HG03039 (cell line): ENCODE measurements around the gene GPS1.

Experiments
- ATAC-seq: cut with Tn5 transposase; IDR thresholded peaks from one replicate; pipeline ENCODE4 v1.9.1; 2021; ENCODE audit warnings: mild to moderate bottlenecking, moderate library complexity; ENCODE audit not compliant: unreplicated experiment

The GPS1 gene

DNA sequence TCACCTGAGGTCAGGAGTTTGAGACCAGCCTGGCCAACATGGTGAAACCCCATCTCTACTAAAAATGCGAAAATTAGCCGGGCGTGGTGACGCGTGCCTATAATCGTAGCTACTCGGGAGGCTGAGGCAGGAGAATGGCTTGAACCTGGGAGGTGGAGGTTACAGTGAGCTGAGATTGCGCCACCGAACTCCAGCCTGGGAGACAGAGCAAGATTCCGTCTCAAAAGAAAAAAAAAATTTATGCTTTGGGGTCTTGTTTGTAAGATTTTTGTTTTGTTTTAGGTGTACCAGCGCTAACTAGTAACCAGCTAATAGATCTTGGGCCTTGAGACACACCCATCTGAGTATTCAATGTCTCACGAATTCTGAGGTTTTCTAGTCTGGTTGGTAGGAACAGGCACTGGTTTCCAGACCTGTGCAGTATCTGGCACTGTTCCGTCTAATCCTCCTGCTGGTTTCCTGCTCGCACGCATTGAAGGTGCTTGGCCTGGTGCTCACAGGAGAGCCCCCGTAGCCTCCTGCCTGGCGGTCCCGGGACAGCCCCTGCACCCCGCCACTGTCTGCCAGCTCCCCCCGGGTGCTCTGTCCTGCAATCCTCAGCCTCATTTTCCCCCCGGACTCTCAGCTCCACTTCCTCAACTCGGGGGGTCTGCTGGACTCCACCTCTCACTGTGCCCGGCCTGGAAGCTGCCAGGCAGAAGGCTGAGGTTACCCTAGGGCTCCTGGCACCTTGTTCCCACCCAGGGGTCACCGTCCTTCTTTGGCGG lies 24.5 kb downstream of the GPS1 start:
- no peak for ATAC-seq

DNA sequence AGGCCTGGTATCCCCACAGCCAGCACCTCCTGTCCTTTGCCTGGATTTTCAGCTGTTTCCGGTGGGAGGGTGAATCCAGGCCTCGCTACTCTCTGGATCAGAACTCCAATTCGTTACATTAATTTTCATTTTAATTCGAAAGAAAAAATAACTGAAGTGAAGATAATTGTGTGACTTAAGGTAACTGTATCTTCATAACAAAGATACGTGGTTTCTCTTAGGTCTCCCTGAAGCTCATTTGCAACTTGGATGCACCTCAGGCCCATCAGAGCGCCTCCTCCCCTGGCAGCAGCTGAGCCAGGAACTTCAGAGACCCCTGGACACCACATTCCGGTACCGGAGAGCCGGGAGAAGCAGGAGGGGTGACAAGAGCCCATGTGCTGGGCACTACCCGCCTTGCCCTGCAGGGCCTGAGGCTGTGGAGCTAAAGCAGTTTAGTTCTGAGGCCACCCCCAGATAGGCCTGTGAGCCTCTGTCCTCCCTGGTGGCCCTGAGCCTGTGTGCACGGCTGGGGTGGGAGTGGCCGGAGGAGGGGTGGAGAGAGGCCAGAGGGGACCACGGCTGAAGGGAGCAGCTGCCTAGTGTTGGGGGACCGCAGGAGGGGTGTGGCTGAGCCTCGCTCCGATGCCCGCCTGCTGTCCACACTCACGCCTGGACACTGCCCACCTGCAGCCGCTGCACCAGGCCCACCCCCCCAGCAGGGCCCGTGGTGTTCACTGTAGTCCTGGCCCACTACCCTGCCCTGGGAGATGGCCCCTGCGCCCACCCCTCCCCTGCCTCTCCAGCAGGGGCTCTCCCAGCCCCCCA lies 25.3 kb downstream of the GPS1 start:
- ATAC-seq = no peak

DNA sequence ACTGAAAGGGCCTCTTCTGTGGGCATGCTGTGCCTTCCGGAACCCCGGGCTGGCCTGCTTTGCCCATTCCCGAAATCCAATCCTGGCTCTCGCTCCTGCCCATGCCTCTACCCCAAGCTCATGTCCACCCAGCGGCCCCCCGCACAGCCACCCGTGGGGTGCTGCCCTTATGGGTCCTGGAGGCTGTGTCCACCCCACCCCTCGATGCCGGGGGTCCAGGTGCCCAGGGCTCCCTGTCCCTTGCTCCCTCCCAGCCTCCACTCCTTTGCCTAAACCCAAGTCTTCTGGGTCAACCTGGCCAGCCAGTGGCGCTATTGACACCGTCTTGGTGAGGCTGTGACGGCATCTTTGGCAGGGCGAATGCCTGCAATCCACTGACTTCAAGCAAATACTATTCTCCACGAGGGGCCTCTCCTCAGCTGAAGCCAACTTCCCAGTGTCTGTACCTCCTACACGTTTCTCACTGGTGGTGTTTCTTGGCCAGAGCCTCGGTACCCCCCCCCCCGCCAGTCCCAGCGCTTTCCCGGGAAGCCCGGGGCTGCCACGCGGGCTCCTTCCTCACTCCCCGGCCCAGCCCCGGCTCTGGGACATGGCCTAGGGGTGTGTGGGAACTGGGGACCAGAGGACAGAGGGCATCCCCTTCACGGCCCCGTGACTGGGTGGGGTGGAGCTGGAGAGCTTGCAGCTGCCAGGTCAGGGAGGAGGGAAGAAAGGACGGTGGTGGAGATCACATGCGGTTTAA lies 26.1 kb downstream of the GPS1 start:
- no peak for ATAC-seq

DNA sequence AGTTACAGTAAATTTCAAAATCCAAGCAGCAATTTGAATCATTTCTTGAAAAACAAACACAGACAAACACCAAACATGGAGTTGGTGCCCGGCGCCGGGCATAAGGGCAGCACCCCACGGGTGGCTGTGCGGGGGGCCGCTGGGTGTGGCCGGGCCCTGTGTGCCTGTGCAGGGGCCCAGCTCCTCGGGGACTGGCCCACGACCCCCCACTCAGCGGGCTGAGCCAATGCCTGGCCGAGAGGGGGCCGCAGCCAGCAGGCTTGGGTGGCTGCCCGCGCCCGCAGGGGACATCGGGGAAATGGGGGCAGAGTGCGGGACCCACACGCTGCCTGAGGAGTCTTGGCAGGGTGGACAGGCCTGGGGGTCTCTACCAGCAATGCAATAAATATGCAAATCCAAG lies 26.7 kb downstream of the GPS1 start:
- no peak for ATAC-seq

DNA sequence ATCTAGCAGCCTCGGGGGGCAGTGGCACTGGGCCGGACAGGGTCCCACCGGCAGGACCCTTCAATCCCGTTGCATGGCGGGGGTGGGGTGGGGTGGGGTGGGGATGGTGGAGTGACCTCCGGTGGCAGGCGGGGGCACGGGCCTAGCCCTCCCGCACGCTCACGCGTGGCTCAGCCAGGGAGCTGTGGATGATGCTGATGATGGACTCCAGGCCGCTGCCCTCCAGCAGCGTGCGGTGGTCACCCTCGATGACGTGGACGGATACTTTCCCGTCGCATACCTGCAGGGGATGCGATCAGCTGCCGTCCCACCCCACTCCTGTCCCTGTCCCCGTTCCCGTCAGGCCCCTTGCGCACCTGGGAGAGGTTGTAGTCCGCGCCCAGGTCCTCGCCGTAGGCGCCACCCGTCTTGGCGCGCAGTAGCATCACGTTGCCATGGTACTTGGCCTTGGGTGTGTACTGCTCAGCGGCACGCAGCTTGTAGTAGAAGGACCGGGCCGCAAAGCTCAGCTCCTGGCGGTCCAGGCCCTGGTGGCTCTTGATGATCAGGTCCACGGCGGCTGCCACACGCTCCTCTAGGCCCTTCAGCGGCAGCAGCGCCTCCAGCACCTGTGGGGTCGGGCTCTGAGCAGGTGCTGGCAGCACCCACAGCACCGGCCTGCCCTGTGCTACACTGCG lies 27.4 kb downstream of the GPS1 start:
- no peak for ATAC-seq

DNA sequence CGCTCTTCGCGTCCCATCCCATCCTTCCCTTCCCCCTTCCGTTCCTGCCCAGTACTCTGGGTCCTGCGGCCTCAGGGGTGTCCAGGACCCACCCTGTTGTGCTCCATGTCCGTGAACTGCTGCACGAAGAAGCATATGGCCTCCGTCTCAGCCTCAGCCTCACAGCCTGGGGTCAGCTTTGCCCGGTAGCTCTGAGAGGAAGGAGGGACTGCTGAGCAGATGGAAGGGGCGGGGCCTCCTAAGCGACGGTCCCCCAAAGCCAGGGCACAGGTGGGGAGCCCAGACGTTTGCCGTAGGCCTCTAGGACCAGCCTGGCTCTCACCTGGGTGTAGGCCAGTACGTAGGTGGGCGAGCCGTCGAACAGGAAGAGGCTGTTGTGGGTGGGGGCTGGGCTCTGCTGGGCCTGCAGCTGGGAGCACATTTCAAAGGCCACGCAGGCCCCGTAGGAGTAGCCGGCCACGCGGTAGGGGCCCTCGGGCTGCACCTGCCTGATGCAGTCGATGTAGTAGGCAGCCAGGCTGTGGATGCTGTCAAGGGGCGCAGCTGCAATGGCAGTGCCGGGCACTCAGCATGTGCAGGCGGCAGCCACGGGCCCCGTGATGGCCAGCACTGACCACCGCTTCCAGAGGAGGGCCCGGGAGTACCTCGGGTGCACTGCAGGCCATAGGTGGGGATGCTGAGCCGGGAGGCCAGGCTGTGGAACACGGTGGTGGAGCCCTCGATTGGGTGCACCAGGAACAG lies 28.5 kb downstream of the GPS1 start:
- ATAC-seq = no peak

DNA sequence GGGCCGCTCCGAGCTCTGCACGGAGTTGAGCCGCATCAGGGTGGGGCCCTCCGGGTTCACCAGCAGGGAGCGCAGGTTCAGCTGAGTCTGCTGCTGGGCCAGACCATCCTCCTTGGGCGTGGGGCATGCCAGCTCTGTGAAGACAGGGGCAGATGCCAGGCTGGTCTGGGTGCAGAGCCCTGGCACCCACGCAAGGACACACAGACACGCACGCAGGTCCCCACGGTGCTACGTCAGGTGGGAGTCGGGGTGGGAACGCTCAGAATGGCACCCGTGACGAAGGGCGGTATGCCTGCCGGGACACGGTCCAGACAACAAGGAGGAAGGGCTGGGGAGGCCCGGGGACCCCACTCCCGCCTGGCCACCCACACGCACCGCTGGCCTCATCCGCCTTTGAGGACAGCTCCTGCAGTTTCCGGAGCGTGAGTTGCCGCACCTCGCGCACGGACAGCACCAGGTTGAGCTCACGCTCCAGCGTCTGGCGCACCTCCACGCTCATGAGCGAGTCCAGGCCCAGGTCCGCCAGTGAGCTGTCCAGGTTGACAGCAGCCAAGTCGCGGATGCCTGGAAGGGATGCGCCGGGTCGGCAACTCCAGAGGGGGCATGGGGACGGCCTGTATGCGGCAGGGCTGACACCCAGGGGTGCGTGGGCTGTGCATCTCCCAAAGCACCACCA lies 29.2 kb downstream of the GPS1 start:
- ATAC-seq = no peak

DNA sequence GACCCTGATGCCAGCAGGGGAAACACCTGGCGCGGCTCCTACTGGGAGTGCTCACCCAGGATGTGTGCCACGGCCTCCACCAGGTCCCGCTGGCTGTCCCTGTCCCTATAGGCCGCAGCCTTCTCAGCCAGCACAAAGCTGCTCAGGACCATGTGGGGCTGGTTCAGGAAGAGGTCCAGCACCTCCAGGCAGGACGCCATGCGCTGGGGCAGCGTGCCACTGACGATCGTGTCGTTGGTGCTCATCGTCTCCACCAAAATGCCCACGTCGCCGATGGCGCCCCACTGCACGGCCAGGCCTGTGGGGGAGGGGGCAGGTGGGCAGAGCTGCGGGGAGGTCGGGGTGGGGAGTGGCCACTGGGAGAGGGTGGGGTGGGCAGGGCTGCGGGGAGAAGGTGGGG lies 29.8 kb downstream of the GPS1 start:
- ATAC-seq = no peak

DNA sequence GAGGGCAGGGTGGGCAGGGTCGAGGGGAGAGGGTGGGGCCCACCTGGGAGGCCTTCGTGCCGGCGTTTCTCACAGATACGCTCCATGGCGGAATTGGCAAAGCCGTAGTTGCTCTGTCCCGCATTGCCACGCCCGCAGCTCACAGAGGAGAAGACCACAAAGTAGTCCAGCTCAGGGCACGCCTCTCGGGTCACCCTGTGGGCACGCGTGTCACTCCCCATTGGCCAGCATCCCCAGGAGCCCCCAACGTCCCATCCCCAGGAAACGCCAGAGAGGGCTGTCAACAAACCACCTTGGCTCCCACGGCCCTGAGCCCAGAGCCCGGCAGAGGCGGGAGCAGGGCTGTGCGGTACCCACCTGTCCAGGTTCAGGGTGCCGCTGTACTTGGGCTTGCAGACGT lies 30.3 kb downstream of the GPS1 start:
- ATAC-seq = no peak

DNA sequence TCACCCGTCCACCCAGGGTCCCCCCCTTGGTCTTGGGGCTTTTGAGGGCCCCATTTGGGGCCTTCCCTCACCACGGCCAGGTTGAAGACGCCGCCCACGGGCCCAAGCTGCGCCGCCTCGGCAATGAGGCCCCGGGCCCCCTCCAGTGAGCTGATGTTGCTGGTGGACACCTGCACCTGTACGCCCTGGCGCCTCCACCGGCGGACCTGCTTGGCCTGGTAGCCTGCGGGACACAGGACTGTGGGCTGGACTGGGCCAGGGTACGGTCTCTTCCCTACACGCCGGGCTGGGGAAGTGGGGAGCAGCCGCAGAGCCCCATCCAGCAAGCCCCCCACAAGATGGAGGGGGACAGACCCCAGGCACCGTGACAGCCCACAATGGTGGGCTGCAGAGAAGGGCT lies 30.8 kb downstream of the GPS1 start:
- no peak for ATAC-seq

DNA sequence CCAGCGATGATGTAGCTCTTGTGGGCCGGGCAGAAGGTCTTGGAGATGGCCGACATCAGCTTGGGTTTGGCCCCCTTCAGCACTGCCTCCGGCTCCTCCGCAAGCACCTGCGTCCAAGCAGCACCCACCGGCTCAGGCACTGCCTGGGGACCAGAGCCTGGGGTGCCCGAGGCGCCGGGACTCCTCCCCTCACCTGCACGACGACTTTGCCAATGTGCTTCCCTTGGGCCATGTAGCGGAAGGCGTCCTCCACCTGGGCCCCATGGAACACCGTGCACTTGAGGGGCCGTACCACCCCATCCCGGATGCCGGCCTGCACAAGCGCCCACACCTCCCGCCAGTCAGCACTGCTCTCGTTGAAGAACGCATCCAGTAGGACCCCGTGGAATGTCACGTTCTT lies 31.3 kb downstream of the GPS1 start:
- ATAC-seq = no peak

DNA sequence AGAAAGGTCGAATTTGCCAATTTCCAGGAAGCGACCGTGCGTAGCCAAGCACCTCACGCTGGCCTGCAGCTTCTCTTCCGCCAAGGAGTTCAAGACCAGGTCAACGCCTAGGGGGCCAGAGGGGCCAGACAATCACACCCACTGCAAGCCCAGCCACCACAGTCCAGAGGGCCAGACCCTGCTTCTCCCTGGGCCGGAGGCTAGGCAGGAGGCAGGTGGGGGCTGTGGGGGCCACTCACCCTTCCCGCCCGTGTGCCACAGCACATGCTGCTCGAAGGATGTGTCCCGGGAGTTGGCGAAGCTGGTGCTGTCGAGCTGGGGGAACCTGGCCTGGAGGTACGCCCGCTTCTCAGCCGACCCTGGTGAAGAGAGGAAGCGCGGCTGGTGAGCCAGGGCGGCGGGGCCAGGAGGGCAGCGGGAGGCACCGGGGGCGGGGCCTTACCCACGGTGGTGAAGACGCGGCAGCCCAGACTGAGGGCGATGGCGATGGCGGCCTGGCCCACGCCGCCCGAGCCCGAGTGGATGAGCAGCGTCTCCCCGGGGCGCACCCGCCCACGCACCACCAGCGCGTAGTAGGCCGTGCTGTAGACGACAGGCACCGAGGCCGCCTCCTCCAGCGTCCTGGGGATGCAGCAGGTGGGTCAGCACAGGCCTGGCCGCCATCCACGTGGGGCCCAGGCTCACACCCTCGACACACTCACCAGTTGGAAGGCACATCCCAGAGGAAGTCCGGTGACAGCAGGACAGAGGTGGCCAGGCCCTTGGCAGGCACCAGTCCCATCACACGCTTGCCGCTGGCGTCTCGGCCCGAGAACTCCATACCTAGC lies 32.0 kb downstream of the GPS1 start:
- ATAC-seq = no peak

DNA sequence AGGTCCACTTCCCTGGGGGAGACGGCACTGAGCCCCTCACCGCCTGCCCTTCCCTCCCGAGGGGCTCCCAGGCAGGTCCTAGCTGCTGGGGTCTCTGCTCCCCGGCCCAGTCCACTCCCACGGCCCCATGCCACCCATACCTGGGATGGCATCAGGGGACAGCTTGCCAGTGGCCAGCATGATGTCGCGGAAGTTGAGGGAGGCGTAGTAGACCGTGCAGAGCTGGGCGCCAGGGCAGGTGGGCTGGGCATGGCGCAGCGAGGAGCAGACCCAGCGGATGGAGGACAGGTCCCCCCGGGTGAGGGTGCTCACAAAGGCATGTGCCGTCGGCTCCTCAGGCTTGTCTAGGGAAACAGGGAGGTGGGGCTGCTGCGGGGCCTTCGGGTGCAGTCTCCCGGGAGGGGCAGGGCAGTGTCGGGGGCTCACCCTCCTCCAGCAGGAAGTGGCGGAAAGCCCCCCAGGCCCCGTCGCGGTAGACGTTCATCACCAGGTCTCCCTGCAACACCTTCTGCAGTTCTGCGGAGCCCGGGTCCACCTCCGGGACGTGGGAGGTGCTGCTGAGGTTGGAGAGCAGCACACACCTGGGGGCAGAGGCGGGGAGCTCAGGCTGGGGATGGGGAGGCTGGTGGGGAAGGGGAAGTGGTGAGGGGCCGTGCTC lies 32.8 kb downstream of the GPS1 start:
- ATAC-seq = no peak

DNA sequence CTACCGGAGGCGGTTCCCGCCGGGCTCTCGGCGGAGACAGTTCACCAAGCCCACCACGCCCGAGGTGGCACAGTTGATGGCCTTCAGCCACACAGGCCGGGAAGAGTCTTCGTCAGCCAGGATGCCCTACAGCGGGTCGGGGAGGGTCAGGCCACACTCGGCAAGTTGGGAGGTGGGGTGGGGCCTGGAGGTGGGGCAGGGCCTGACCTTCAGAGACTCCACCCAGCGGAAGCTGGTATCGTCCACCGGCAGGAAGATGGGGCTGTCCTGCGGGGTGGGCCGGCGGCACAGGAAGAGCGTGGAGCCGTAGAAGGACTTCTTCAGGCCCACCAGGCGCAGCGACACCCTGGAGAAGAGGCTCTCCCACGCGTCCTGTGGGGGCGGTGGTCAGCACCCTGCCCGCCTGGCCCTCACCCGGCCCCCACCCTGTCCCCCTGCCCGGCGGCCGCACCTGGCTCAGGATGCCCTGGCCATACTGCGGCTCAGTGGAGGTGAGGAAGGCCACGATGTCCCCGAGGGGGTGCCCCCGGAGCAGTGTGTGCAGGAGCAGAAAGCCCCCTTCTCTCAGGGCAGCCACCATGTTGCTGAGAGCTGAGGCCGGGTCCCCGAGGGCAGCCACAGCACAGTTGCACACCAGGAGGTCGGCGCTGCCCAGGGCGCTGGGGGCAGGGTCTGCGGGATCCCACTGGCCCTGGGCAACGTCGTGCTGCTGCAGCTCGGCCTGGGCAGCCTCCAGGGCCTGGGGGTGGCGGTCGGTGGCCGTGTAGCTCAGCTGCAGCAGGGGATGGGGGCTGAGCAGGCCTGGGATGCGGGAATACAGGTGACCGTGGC lies 33.5 kb downstream of the GPS1 start:
- ATAC-seq = no peak

DNA sequence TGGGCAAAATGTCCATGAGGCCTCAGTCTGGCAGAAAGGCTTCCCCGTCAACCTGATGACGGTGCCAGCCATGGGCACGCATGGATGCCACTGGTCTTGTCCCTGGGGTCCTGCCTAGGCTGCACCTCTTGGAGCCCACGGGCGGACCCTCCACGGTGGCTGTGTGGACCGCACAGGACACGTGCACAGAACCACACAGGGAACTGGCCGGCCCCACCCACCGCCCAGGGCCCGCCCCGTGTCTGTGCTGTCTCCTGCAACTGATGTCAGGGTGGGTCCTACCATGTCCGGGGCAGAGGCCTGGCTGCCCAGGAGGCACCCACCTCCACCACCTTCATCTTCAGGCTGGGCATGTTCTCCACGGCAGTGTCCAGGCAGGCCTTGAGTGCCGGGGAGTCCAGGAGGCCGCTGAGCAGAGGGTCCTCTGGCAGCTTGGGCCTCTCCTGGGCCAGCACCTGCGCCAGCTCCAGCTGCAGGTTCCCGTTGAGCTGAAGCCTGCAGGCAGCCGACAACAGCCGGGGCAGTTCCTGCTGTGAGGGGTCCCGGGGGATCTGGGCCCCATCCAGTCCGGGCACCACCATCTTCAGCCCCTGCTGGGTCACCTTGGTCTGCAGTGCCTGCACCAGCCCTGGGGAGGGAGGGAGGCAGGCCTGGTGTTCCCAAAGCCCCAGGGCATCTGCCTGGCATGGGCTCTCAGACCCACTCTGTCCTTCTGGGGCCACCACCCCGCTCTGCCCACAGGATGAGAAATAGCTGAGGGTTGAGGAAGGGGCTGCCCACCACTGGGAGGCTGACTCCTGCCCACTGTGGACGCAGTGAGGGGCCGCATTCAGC lies 34.5 kb downstream of the GPS1 start:
- no peak for ATAC-seq

DNA sequence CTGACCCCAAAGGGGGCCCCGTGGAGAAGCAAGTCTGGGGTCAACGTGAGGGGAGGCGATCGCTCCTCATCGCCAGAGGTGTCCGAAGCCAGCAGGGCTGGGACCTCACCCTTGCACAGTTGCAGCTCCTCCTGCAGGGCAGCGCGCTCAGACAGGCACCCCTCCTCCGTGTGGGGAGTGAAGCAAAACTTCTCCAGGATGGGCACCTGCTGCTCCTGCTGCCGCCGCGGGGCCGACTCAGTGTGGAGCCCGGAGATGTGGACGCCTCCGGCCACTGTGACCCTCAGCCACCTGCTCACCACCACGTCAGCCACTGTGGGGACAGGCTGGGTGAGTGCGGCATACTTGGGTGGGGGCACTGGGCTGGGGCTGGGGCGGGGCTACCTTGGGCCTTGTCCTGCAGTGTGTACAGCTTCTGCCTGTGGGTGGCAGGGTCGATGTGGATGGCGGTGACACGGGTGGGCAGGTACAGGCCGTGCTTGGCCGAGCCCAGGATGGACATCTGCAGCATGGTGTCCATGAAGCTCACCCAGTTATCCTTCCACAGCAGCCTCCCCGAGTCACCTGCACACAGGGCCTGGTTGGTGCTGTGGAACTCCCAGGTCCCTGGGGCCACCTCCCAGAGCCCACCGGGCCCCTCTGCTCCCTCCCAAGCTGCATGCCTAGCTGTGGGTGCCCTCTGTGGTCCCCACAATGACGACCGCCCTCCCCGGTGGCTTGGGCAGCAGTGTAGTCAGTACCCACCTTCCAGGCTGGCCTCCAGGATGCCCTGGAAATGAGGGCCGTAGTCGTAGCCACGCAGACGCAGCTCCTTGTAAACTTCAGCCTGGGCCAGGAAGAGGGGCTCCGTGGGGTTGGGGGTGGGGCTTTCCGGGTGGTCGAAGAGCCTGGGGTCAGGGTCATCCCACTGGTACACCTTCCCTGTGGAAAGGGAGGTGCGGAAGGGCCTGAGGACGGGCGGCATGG lies 35.5 kb downstream of the GPS1 start:
- ATAC-seq = no peak
